ENCODE results near the gene BPIFB4. TPM values are rescaled to one million over a fixed set of nuclear protein-coding genes. Genes with fewer than 3 reads are reported as not detected.

Gene BPIFB4
- total and polyA plus RNA-seq, 2 experiments from 2014 or later, result not detected

- TF ChIP-seq, protein P1, sequence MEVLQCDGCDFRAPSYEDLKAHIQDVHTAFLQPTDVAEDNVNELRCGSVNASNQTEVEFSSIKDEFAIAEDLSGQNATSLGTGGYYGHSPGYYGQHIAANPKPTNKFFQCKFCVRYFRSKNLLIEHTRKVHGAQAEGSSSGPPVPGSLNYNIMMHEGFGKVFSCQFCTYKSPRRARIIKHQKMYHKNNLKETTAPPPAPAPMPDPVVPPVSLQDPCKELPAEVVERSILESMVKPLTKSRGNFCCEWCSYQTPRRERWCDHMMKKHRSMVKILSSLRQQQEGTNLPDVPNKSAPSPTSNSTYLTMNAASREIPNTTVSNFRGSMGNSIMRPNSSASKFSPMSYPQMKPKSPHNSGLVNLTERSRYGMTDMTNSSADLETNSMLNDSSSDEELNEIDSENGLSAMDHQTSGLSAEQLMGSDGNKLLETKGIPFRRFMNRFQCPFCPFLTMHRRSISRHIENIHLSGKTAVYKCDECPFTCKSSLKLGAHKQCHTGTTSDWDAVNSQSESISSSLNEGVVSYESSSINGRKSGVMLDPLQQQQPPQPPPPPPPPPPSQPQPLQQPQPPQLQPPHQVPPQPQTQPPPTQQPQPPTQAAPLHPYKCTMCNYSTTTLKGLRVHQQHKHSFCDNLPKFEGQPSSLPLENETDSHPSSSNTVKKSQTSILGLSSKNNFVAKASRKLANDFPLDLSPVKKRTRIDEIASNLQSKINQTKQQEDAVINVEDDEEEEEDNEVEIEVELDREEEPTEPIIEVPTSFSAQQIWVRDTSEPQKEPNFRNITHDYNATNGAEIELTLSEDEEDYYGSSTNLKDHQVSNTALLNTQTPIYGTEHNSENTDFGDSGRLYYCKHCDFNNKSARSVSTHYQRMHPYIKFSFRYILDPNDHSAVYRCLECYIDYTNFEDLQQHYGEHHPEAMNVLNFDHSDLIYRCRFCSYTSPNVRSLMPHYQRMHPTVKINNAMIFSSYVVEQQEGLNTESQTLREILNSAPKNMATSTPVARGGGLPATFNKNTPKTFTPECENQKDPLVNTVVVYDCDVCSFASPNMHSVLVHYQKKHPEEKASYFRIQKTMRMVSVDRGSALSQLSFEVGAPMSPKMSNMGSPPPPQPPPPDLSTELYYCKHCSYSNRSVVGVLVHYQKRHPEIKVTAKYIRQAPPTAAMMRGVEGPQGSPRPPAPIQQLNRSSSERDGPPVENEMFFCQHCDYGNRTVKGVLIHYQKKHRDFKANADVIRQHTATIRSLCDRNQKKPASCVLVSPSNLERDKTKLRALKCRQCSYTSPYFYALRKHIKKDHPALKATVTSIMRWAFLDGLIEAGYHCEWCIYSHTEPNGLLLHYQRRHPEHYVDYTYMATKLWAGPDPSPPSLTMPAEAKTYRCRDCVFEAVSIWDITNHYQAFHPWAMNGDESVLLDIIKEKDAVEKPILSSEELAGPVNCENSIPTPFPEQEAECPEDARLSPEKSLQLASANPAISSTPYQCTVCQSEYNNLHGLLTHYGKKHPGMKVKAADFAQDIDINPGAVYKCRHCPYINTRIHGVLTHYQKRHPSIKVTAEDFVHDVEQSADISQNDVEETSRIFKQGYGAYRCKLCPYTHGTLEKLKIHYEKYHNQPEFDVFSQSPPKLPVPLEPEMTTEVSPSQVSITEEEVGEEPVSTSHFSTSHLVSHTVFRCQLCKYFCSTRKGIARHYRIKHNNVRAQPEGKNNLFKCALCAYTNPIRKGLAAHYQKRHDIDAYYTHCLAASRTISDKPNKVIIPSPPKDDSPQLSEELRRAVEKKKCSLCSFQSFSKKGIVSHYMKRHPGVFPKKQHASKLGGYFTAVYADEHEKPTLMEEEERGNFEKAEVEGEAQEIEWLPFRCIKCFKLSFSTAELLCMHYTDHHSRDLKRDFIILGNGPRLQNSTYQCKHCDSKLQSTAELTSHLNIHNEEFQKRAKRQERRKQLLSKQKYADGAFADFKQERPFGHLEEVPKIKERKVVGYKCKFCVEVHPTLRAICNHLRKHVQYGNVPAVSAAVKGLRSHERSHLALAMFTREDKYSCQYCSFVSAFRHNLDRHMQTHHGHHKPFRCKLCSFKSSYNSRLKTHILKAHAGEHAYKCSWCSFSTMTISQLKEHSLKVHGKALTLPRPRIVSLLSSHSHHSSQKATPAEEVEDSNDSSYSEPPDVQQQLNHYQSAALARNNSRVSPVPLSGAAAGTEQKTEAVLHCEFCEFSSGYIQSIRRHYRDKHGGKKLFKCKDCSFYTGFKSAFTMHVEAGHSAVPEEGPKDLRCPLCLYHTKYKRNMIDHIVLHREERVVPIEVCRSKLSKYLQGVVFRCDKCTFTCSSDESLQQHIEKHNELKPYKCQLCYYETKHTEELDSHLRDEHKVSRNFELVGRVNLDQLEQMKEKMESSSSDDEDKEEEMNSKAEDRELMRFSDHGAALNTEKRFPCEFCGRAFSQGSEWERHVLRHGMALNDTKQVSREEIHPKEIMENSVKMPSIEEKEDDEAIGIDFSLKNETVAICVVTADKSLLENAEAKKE (CRISPR knock-in tag; IDR thresholded peaks at IDR 0.05), result no peak
These were observed 17.6 kb downstream of the BPIFB4 start (continued) for GRCh38 chr20:33097001-33097400.

DNA sequence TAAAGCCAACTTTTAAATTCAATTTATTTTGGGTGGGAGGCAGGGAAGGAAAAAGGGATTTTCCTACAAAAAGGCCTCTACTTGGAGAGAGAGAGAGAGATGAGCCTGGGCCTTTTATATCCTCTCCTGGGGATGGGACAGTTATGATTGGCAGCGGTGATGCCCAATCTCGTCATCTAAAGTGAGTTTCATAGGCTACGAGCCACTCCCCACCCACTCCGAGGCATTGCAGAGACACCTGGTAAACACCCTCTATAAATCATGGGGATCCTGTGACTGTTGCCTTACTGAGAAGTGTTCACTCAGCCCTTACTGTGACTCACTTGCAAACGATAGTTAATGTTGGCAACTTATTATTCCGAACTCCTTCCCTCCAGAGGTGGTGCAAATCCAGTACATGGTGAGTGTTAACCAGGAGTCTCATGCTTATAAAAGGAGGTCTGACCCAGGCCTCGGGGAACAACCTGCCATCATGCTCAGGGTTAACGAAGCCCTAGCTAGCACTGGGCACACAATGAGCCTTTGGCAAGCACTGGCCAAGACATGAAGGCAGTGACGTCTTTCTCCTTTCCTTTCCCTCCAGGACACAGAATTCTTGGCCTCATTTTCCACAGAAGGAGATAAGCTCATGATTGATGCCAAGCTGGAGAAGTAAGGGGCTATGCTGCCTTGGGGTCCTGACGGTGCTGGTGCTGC, 20.5 kb downstream of the BPIFB4 start:
- no peak overlapping the region for H3K27ac Mint-ChIP-seq
- no peak overlapping the region for H3K27ac ChIP-seq (ENCODE audit: low read depth)
- no peak for ATAC-seq
- H3K9me3 Mint-ChIP-seq, result no peaks in the 10 kb centered on the region
- no peak overlapping the region for H2AFZ ChIP-seq
- H3F3A ChIP-seq (replicated peaks; ENCODE audit: low read depth), result no peaks in the 10 kb centered on the region
- no peak overlapping the region for H3K4me2 ChIP-seq
- H4K20me1 ChIP-seq (replicated peaks; ENCODE audit: insufficient read depth), result no peaks in the 10 kb centered on the region
- no peaks in the 10 kb centered on the region for H3K36me3 Mint-ChIP-seq (ENCODE audit: low read depth)
- DNase-seq (ENCODE audit: low spot score), result no peak
- H3K4me3 Mint-ChIP-seq, result no peak overlapping the region
- no peak for TF ChIP-seq ZNF331 (CRISPR knock-in tag; IDR thresholded peaks at IDR 0.05; ENCODE audit: low read depth)
- TF ChIP-seq ETS1 (IDR thresholded peaks at IDR 0.05), result no peak
- no peak for TF ChIP-seq POLR2AphosphoS5 (IDR thresholded peaks at IDR 0.05; ENCODE audit: low read depth)
- TF ChIP-seq STAT1 (IDR thresholded peaks at IDR 0.05; ENCODE audit: unreplicated experiment), result no peak
- TF ChIP-seq CREB1 (CRISPR knock-in tag; IDR thresholded peaks at IDR 0.05; ENCODE audit: low read depth), result no peak
- TF ChIP-seq, protein P2, sequence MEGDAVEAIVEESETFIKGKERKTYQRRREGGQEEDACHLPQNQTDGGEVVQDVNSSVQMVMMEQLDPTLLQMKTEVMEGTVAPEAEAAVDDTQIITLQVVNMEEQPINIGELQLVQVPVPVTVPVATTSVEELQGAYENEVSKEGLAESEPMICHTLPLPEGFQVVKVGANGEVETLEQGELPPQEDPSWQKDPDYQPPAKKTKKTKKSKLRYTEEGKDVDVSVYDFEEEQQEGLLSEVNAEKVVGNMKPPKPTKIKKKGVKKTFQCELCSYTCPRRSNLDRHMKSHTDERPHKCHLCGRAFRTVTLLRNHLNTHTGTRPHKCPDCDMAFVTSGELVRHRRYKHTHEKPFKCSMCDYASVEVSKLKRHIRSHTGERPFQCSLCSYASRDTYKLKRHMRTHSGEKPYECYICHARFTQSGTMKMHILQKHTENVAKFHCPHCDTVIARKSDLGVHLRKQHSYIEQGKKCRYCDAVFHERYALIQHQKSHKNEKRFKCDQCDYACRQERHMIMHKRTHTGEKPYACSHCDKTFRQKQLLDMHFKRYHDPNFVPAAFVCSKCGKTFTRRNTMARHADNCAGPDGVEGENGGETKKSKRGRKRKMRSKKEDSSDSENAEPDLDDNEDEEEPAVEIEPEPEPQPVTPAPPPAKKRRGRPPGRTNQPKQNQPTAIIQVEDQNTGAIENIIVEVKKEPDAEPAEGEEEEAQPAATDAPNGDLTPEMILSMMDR (conservative IDR thresholded peaks at IDR 0.05; ENCODE audit: low read depth in 2 of 2), result no peak
- TF ChIP-seq NANOG (IDR thresholded peaks at IDR 0.05; ENCODE audit: borderline replicate concordance), result no peak
- TF ChIP-seq JUNB (IDR thresholded peaks at IDR 0.05; ENCODE audit: unreplicated experiment), result no peak
- no peak for TF ChIP-seq REST (IDR thresholded peaks at IDR 0.05; ENCODE audit: unreplicated experiment)
- TF ChIP-seq ZNF114 (CRISPR knock-in tag; IDR thresholded peaks at IDR 0.05), result no peak
- TF ChIP-seq EZH2 (IDR thresholded peaks at IDR 0.05; ENCODE audit: low read depth, unreplicated experiment), result no peak
- H3K4me1 Mint-ChIP-seq, result peaks cover 14% of the 10 kb centered on the region
- no peaks in the 10 kb centered on the region for H3K9me2 ChIP-seq (ENCODE audit: insufficient read depth)
- no peak overlapping the region for H3K4me3 ChIP-seq
- H3K36me3 ChIP-seq (ENCODE audit: insufficient read depth), result no peaks in the 10 kb centered on the region
- H3K79me2 ChIP-seq (replicated peaks; ENCODE audit: insufficient read depth), result no peaks in the 10 kb centered on the region
- H3K27me3 Mint-ChIP-seq (ENCODE audit: insufficient read depth, low read depth, poor library complexity), result peaks cover 4% of the 10 kb centered on the region
- H3K27me3 ChIP-seq (ENCODE audit: insufficient read depth), result no peaks in the 10 kb centered on the region
- H3K4me1 ChIP-seq (ENCODE audit: insufficient read depth), result peaks cover 10% of the 10 kb centered on the region; the same call in 1 of the 2 replicates

Measured in GM23338 (cell line).